ENCODE results near the gene VPS36.

VPS36 gene

GRCh38 chr13:52432456-52432855 lies 18.0 kb downstream of the VPS36 start:
- H3K27me3 ChIP-seq = no peaks in the 10 kb centered on the region
- H3K4me3 ChIP-seq (ENCODE audit: low read depth, low read length) = no peak overlapping the region
- H3K36me3 ChIP-seq = peaks cover 54% of the 10 kb centered on the region
- DNase-seq = no peak
- peaks cover 5% of the 10 kb centered on the region; the same call in 1 of the 2 replicates for H3K4me1 ChIP-seq
- H3K9me3 ChIP-seq = no peaks in the 10 kb centered on the region
- no peak for TF ChIP-seq CTCF (IDR thresholded peaks at IDR 0.05; ENCODE audit: low read depth, low read length)

- H3K4me3 ChIP-seq (ENCODE audit: low read depth, low read length) = no peak overlapping the region
- no peak for DNase-seq
- H3K9me3 ChIP-seq = no peaks in the 10 kb centered on the region
- no peak for TF ChIP-seq CTCF (IDR thresholded peaks at IDR 0.05; ENCODE audit: low read depth, low read length)
- no peaks in the 10 kb centered on the region for H3K27me3 ChIP-seq
- peaks cover 53% of the 10 kb centered on the region for H3K36me3 ChIP-seq
- peaks cover 5% of the 10 kb centered on the region; the same call in 1 of the 2 replicates for H3K4me1 ChIP-seq
These were observed 22.1 kb downstream of the VPS36 start for GRCh38 chr13:52428295-52428694.

GRCh38 chr13:52421216-52421615 lies 29.2 kb downstream of the VPS36 start:
- no peak for TF ChIP-seq CTCF (IDR thresholded peaks at IDR 0.05; ENCODE audit: low read depth, low read length)
- Histone ChIP-seq H3K9me3 (no peaks in the 10 kb centered on the region), H3K4me3 (ENCODE audit: low read depth, low read length) (no peak overlapping the region), H3K36me3 (peaks cover 44% of the 10 kb centered on the region), H3K4me1 (peaks cover 7% of the 10 kb centered on the region; the same call in 1 of the 2 replicates), H3K27me3 (no peaks in the 10 kb centered on the region)
- DNase-seq = no peak

GRCh38 chr13:52419080-52419479 lies 31.4 kb downstream of the VPS36 start:
- peaks cover 40% of the 10 kb centered on the region for H3K36me3 ChIP-seq
- no peaks in the 10 kb centered on the region for H3K9me3 ChIP-seq
- H3K4me3 ChIP-seq (ENCODE audit: low read depth, low read length) = no peak overlapping the region
- peaks cover 7% of the 10 kb centered on the region; the same call in 1 of the 2 replicates for H3K4me1 ChIP-seq
- DNase-seq = no peak
- no peak for TF ChIP-seq CTCF (IDR thresholded peaks at IDR 0.05; ENCODE audit: low read depth, low read length)
- no peaks in the 10 kb centered on the region for H3K27me3 ChIP-seq

DNA sequence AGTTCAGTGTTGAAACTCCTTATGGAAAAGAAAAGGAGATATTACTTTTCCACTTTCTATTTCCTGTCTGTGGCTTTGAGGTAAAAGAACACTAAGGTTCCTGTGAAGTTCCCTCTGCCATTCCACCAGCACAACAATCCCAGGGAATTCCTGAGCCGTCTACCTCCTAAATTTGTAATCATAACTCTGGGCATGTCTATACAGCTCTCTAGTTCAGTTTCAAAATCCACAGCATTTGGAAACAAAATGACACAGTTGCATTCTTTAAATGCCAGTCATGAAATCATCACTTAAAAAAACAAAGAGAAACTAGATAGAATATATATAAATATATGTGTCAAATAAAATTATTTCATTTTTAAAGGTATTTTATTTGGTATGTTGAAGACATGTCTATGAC lies 35.5 kb downstream of the VPS36 start:
- H3K9me3 ChIP-seq = no peaks in the 10 kb centered on the region
- no peak overlapping the region for H3K4me3 ChIP-seq (ENCODE audit: low read depth, low read length)
- DNase-seq = no peak

GRCh38 chr13:52414051-52414450 lies 36.4 kb downstream of the VPS36 start:
- peaks cover 27% of the 10 kb centered on the region for H3K36me3 ChIP-seq
- no peak overlapping the region for H3K4me3 ChIP-seq (ENCODE audit: low read depth, low read length)
- H3K4me1 ChIP-seq = no peaks in the 10 kb centered on the region
- TF ChIP-seq CTCF (IDR thresholded peaks at IDR 0.05; ENCODE audit: low read depth, low read length) = no peak
- no peak for DNase-seq
- no peaks in the 10 kb centered on the region for H3K27me3 ChIP-seq
- H3K9me3 ChIP-seq = no peaks in the 10 kb centered on the region

More for the DNA sequence above, 35.5 kb downstream of the VPS36 start:
- no peaks in the 10 kb centered on the region for H3K27me3 ChIP-seq
- H3K36me3 ChIP-seq = peaks cover 27% of the 10 kb centered on the region
- no peak for TF ChIP-seq CTCF (IDR thresholded peaks at IDR 0.05; ENCODE audit: low read depth, low read length)
- H3K4me1 ChIP-seq = no peaks in the 10 kb centered on the region

Measured in BE2C (cell line).